Kidney epithelial cell (primary cell): ENCODE measurements around the gene INTS14. TPM values are rescaled to one million over a fixed set of nuclear protein-coding genes. Genes with fewer than 3 reads are reported as not detected.

ENCODE experiments used
- DNase-seq: peaks from one replicate; pipeline ENCODE4 v3.0.0-alpha.2; 2010; ENCODE audit warnings: low read depth
- H3K27me3 ChIP-seq: 2 replicates; pipeline ENCODE4 v1.6.0; 2011; ENCODE audit warnings: low read length; ENCODE audit not compliant: control insufficient read depth, insufficient read depth
- H3K36me3 ChIP-seq: 2 replicates; pipeline ENCODE4 v1.5.1; 2011; ENCODE audit warnings: low read length; ENCODE audit not compliant: control insufficient read depth, insufficient read depth
- H3K4me3 ChIP-seq: 2 replicates; pipeline ENCODE4 v1.5.1; 2011; ENCODE audit warnings: low read depth, mild to moderate bottlenecking, control low read depth, low read length
- total RNA-seq: library from RNA; depleted of rRNA; stranded (reverse); fragments of >200 nt; gene quantifications from 2 replicates; pipeline ENCODE4 v1.2.3, GENCODE V29; 2015
- TF ChIP-seq, protein P1 (sequence below): IDR thresholded peaks from 2 replicates; pipeline ENCODE4 v1.5.1; 2011; ENCODE audit warnings: mild to moderate bottlenecking, moderate library complexity, low read length, control low read depth, inconsistent platforms; ENCODE audit not compliant: insufficient read depth, poor library complexity, severe bottlenecking

The INTS14 gene
- total RNA-seq, 1 donor from 2014 or later: 49.3 TPM

DNA sequence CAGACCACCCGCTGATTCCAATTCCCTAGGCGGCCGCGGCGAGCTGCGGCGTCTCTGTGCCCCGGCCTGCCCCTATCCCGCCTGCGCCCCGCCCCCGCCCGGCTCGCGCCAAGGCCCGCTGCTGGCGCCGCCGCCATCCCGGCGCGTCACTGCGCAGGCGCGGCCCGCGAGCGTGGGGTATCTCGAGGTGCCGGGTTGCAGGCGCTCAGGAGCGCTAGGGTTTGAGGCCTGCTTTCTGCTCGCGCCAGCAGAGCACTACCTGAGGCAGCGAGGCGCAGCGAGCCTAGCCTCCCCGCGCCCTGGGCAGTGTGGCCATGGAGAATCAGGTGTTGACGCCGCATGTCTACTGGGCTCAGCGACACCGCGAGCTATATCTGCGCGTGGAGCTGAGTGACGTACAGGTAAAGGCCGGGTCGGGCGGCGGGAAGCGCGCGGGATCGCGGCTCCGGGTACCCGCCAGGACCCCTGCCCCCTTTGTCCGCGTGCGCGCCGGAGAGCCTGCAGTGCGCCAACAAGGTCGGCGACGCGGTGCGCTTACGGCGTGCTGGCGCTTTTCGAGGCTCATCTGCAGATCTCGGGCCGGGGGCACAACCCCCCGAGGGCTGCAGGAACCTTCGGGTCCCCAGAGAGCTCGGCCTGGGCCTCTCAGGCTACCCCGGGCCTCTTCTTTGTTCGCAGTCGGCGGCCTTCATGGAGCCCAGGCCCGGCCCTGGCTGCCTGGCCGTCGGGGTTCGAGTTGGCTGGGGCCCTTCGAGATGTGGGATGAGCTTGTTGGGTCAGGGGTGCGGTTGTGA lies 80.4 kb downstream of the INTS14 start, which contains the start of gene HACD3:
HACD3 (plus strand) TSS at position 146 of the 794 bp plus-strand sequence; CDS start at position 315, 169 bp downstream.
- DNase-seq: no peak

GRCh38 chr15:65529762-65530317 lies 81.1 kb downstream of the INTS14 start:
- peak overlapping the region; percentile 95 for H3K4me3 ChIP-seq
- no peak for DNase-seq
- no peaks in the 10 kb centered on the region for H3K27me3 ChIP-seq
- H3K36me3 ChIP-seq: no peaks in the 10 kb centered on the region
- TF ChIP-seq, protein P1, sequence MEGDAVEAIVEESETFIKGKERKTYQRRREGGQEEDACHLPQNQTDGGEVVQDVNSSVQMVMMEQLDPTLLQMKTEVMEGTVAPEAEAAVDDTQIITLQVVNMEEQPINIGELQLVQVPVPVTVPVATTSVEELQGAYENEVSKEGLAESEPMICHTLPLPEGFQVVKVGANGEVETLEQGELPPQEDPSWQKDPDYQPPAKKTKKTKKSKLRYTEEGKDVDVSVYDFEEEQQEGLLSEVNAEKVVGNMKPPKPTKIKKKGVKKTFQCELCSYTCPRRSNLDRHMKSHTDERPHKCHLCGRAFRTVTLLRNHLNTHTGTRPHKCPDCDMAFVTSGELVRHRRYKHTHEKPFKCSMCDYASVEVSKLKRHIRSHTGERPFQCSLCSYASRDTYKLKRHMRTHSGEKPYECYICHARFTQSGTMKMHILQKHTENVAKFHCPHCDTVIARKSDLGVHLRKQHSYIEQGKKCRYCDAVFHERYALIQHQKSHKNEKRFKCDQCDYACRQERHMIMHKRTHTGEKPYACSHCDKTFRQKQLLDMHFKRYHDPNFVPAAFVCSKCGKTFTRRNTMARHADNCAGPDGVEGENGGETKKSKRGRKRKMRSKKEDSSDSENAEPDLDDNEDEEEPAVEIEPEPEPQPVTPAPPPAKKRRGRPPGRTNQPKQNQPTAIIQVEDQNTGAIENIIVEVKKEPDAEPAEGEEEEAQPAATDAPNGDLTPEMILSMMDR: no peak

More for the DNA sequence above, 80.4 kb downstream of the INTS14 start, which contains the start of gene HACD3:
- Histone ChIP-seq H3K4me3 (peak within 1 kb of the TSS; percentile 95), H3K36me3 (no peaks in the 10 kb centered on the region), H3K27me3 (no peaks in the 10 kb centered on the region)
- TF ChIP-seq, protein P1: no peak

Other genes starting within 250 kb of the INTS14 start
- gene IGDCC3, start 233.1 kb downstream of the INTS14 start, total RNA-seq: 0.13 and 0.27 TPM in 2 replicates
- 16.5 and 18.1 TPM in 2 replicates for gene IGDCC4, start 188.2 kb downstream of the INTS14 start, total RNA-seq
- gene DPP8, start 93.4 kb downstream of the INTS14 start, total RNA-seq: 27.2 and 30.8 TPM in 2 replicates
- gene HACD3, start 80.7 kb downstream of the INTS14 start, total RNA-seq: 92.7 and 99.6 TPM in 2 replicates
- gene SLC24A1, start 10.8 kb upstream of the INTS14 start, total RNA-seq: 11.3 and 17.8 TPM in 2 replicates
- gene DENND4A, start 181.2 kb upstream of the INTS14 start, total RNA-seq: 8.5 and 11.6 TPM in 2 replicates